ENCODE results near the gene OTOS. TPM values are rescaled to one million over a fixed set of nuclear protein-coding genes. Genes with fewer than 3 reads are reported as not detected.

Gene OTOS
- total and polyA plus RNA-seq, 2 experiments from 2014 or later: not detected

- Histone ChIP-seq H3K36me3 (ENCODE audit: low read depth) (no peaks in the 10 kb centered on the region; the same call in 1 of the 2 replicates), H3K9ac (peak overlapping the region; percentile 95), H3F3A (ENCODE audit: insufficient read depth) (no peaks in the 10 kb centered on the region), H3K9me3 (ENCODE audit: low read depth) (no peaks in the 10 kb centered on the region), H3K27me3 (replicated peaks; ENCODE audit: insufficient read depth) (no peaks in the 10 kb centered on the region), H3K4me2 (ENCODE audit: unreplicated experiment) (peak overlapping the region; percentile 86), H2AFZ (no peak overlapping the region), H4K20me1 (ENCODE audit: insufficient read depth) (no peaks in the 10 kb centered on the region), H3K9me2 (ENCODE audit: insufficient read depth) (no peaks in the 10 kb centered on the region), H3K4me3 (peak overlapping the region; percentile 72; the same call in 1 of the 2 replicates), H3K79me2 (ENCODE audit: insufficient read depth) (peaks cover 33% of the 10 kb centered on the region), H3K4me1 (ENCODE audit: insufficient read depth) (peaks cover 12% of the 10 kb centered on the region; the same call in 1 of the 2 replicates), H3K27ac (no peak overlapping the region)
- no peak for TF ChIP-seq EZH2phosphoT487 (IDR thresholded peaks at IDR 0.05; ENCODE audit: insufficient read depth, low read depth)
- TF ChIP-seq EZH2 (IDR thresholded peaks at IDR 0.05; ENCODE audit: insufficient read depth, poor library complexity, severe bottlenecking): no peak
- DNase-seq: peak; percentile 23
- WGBS, 2 experiments (ENCODE audit: low coverage in 1 of 2, low lambda C conversion rate in 2 of 2, missing lambda C conversion rate in 2 of 2): 95% methylated on average over 6 of the region's 6 CpGs
- in situ Hi-C loops (cut with MboI): no loop called here
These were observed 6.0 kb downstream of the OTOS start for GRCh38 chr2:240134466-240134865.

GRCh38 chr2:240133401-240133800, 7.1 kb downstream of the OTOS start:
- no peak overlapping the region for H3K27ac ChIP-seq
- no peak overlapping the region for H3K4me2 ChIP-seq (ENCODE audit: unreplicated experiment)
- no peaks in the 10 kb centered on the region for H3K9me3 ChIP-seq (ENCODE audit: low read depth)
- no peaks in the 10 kb centered on the region; the same call in 1 of the 2 replicates for H3K36me3 ChIP-seq (ENCODE audit: low read depth)
- no peak overlapping the region for H3K4me3 ChIP-seq
- peaks cover 33% of the 10 kb centered on the region for H3K79me2 ChIP-seq (ENCODE audit: insufficient read depth)
- TF ChIP-seq EZH2 (IDR thresholded peaks at IDR 0.05; ENCODE audit: insufficient read depth, poor library complexity, severe bottlenecking) (no peak), EZH2phosphoT487 (IDR thresholded peaks at IDR 0.05; ENCODE audit: insufficient read depth, low read depth) (no peak)
- 82 to 86% methylated on average over 10 of the region's 10 CpGs for whole genome bisulfite sequencing, 2 experiments (ENCODE audit: low coverage in 1 of 2, low lambda C conversion rate in 2 of 2, missing lambda C conversion rate in 2 of 2)
- no peak for DNase-seq
- H3K9ac ChIP-seq: no peak overlapping the region
- H3K9me2 ChIP-seq (ENCODE audit: insufficient read depth): no peaks in the 10 kb centered on the region
- H3K4me1 ChIP-seq (ENCODE audit: insufficient read depth): peaks cover 9% of the 10 kb centered on the region; the same call in 1 of the 2 replicates
- no peaks in the 10 kb centered on the region for H3F3A ChIP-seq (ENCODE audit: insufficient read depth)
- no peaks in the 10 kb centered on the region for H4K20me1 ChIP-seq (ENCODE audit: insufficient read depth)
- in situ Hi-C loops (cut with MboI): no loop called here
- no peak overlapping the region for H2AFZ ChIP-seq
- H3K27me3 ChIP-seq (replicated peaks; ENCODE audit: insufficient read depth): no peaks in the 10 kb centered on the region

GRCh38 chr2:240132651-240132980, 7.8 kb downstream of the OTOS start:
- peaks cover 33% of the 10 kb centered on the region for H3K79me2 ChIP-seq (ENCODE audit: insufficient read depth)
- no peaks in the 10 kb centered on the region for H3K9me2 ChIP-seq (ENCODE audit: insufficient read depth)
- H3K27me3 ChIP-seq (replicated peaks; ENCODE audit: insufficient read depth): no peaks in the 10 kb centered on the region
- in situ Hi-C loops (cut with MboI): no loop called here
- DNase-seq: no peak
- no peak overlapping the region for H3K27ac ChIP-seq
- H2AFZ ChIP-seq: no peak overlapping the region
- H4K20me1 ChIP-seq (ENCODE audit: insufficient read depth): no peaks in the 10 kb centered on the region
- WGBS, 2 experiments (ENCODE audit: low coverage in 1 of 2, low lambda C conversion rate in 2 of 2, missing lambda C conversion rate in 2 of 2): 85 to 89% methylated on average over 5 of the region's 5 CpGs
- H3K4me2 ChIP-seq (ENCODE audit: unreplicated experiment): no peak overlapping the region
- no peaks in the 10 kb centered on the region for H3F3A ChIP-seq (ENCODE audit: insufficient read depth)
- TF ChIP-seq EZH2phosphoT487 (IDR thresholded peaks at IDR 0.05; ENCODE audit: insufficient read depth, low read depth) (no peak), EZH2 (IDR thresholded peaks at IDR 0.05; ENCODE audit: insufficient read depth, poor library complexity, severe bottlenecking) (no peak)
- H3K4me1 ChIP-seq (ENCODE audit: insufficient read depth): peaks cover 8% of the 10 kb centered on the region; the same call in 1 of the 2 replicates
- H3K9me3 ChIP-seq (ENCODE audit: low read depth): no peaks in the 10 kb centered on the region
- no peak overlapping the region for H3K4me3 ChIP-seq
- H3K9ac ChIP-seq: no peak overlapping the region
- no peaks in the 10 kb centered on the region; the same call in 1 of the 2 replicates for H3K36me3 ChIP-seq (ENCODE audit: low read depth)

GRCh38 chr2:240131941-240132650, 8.4 kb downstream of the OTOS start:
- Histone ChIP-seq H3K79me2 (ENCODE audit: insufficient read depth) (peaks cover 33% of the 10 kb centered on the region), H3K27me3 (replicated peaks; ENCODE audit: insufficient read depth) (no peaks in the 10 kb centered on the region), H3F3A (ENCODE audit: insufficient read depth) (no peaks in the 10 kb centered on the region), H4K20me1 (ENCODE audit: insufficient read depth) (no peaks in the 10 kb centered on the region), H3K9me2 (ENCODE audit: insufficient read depth) (no peaks in the 10 kb centered on the region), H3K4me2 (ENCODE audit: unreplicated experiment) (no peak overlapping the region), H3K36me3 (ENCODE audit: low read depth) (no peaks in the 10 kb centered on the region; the same call in 1 of the 2 replicates), H3K27ac (no peak overlapping the region), H3K4me3 (no peak overlapping the region), H3K9me3 (ENCODE audit: low read depth) (no peaks in the 10 kb centered on the region), H3K9ac (no peak overlapping the region), H2AFZ (no peak overlapping the region), H3K4me1 (ENCODE audit: insufficient read depth) (peaks cover 8% of the 10 kb centered on the region; the same call in 1 of the 2 replicates)
- no peak for DNase-seq
- TF ChIP-seq EZH2 (IDR thresholded peaks at IDR 0.05; ENCODE audit: insufficient read depth, poor library complexity, severe bottlenecking) (no peak), EZH2phosphoT487 (IDR thresholded peaks at IDR 0.05; ENCODE audit: insufficient read depth, low read depth) (no peak)
- 85 to 86% methylated on average over 22 of the region's 22 CpGs for WGBS, 2 experiments (ENCODE audit: low coverage in 1 of 2, low lambda C conversion rate in 2 of 2, missing lambda C conversion rate in 2 of 2)
- in situ Hi-C loops (cut with MboI): no loop called here
